GM03348 (cell line): ENCODE data around the gene WFDC1.
A peak's percentile ranks its signal among the peaks of the same experiment; 100 is the strongest.

ENCODE experiments used
- DNase-seq: peaks from one replicate; pipeline ENCODE4 v3.0.0; 2012; ENCODE audit warnings: low spot score

The WFDC1 gene, protein sequence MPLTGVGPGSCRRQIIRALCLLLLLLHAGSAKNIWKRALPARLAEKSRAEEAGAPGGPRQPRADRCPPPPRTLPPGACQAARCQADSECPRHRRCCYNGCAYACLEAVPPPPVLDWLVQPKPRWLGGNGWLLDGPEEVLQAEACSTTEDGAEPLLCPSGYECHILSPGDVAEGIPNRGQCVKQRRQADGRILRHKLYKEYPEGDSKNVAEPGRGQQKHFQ

DNA sequence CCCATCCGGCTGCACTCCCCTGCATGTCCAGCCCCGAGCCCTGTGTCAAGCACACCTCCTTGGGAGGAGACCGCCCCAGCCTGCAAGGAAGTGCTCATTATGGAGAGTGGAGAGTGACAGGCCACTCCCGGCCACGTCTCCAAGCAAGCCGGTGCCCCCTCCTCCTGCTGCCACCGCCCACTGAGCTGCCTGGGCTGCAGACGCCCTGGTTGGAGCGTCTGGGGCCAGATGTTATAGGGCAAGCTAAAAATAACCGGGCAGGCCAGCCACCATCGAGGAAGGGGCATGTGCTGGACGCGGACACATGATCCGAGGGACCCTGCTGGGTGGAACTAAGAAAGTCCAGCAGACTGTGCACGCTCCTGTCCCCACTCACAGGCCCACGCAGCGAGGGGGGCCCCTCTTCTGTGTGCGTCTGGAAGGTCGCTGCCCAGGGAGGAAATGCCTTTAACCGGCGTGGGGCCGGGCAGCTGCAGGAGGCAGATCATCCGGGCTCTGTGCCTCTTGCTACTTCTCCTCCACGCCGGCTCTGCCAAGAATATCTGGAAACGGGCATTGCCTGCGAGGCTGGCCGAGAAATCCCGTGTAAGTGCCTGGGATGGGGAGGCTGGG lies at the start of gene WFDC1:
Gene WFDC1, plus strand, starts transcription at position 348 of the 612 bp plus-strand sequence. Its CDS starts 94 bp downstream, at position 442.
- peak; percentile 65 for DNase-seq

DNA sequence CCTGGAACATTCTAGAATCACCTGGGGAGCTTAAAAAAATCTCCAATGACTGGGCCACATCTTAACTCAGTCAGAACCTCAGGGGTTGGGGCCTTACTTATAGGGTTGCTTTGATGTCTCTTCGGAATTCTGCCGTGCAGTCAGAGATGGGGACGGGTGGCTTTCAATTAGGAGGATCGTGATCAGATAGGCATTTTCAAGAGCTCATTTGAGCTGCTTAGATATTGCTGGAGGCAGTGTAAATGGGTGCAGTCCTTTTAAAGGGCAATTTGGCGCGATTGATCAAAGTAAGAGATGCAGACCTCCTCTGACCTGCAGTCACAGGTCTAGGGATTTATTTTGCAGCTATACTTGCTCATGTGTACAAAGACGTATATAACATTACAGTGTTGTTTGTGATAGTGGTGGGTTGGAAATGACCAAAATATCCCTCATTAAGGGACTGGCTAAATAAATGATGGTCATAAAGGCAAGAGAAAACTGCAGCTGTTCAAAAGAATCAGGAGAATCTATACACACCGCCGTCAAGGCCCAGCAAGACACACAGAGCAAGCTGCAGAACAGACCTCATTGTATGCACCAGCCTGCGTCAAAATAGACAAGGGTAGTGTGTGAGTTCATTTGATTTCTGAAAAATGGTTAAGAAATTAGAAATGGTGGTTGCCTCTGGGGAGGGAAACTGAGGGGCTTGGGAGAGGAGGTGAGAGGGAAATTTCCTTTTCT lies 48.6 kb upstream of the WFDC1 start:
- no peak for DNase-seq

DNA sequence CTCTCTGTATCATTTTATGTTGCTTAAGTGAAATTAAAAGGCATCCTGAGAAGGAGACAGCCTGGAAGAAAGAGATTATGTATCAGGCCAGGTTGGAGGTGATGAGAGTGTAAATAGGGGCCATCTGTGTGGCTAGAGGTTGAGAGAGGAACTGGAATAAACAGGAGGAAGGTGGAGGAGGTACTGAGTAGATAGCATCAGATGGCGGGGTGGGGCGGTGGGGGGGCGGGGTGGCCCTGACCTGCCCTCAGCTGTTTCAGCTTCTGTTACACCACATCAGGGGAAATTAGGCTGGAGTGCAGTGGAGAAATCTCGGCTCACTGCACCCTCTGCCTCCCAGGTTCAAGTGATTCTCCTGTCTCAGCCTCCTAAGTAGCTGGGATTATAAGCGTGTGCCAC lies 48.0 kb upstream of the WFDC1 start:
- DNase-seq, result no peak

DNA sequence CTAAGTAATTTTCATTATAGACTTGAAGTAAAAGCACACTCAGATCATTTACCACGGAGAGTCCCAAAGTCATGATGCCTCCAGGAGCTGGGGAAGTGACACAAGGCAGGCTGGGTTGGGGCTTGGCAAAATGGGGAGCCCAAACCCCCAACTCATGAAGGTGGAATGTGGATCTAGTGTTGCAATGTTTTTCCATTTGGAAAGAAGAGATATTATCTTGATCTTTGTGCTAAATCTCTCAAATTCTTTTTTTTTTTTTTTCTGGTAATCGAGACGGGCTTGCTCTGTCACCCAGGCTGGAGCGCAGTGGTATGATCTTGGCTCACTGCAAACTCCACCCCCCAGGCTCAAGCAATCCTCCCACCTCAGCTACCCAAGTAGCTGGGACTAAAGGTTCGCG lies 47.3 kb upstream of the WFDC1 start:
- no peak for DNase-seq

DNA sequence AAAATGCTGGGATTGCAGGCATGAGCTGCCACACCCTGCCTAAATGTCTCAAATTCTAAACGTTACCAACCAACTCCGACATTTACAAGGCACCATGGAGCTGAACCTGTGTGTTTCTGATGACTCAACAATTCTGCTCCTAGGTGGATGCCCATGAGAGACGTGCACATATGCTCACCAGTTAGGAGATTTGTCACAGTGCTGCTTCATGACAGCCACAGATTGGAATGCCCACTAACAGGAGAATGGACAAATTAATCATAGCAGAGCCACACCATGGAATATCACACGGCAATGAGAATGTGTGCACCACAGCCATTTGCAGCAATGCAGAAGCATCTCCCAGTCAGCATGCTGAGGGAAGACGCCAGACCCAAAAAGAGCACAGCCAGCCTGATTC lies 46.8 kb upstream of the WFDC1 start:
- no peak for DNase-seq

DNA sequence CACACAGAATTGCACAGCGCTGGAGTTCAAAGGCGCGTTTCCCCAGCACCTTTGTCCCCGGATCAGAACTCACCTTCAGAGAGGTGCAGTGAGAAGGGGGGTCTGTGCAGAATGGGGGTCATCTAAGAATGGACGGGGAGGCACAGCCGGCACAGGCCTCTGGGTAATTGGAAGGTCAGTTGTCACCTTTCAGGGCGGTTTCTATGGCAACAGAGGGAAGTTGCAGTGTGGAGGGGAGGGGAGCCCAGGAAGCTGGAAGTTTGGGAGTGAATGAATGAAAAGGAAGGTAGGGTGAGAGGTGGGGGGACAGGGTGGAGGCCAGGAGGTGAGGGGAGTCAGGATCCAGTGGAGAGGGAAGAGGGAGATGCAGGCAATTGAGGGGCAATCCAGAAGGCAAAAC lies 42.5 kb upstream of the WFDC1 start:
- no peak for DNase-seq

DNA sequence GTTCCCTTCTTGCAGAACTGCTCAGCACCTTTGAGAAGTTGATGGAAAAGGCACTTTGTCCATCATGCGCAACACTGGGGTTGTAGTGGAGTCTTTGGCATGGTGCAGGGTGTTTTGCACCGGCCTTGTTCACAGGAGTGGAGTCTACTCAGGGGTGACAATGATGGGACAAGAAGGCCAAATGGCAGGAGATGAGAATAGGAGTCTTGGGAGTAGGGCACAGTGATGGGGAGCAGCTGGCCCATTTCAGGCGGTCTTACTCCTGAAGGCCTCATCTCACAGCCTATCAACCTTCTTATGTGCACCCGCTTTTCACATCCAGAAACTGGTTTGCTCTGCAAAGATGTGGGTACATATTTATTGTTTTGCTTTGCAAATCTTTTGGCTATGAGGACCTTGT lies 41.5 kb upstream of the WFDC1 start:
- DNase-seq, result no peak

DNA sequence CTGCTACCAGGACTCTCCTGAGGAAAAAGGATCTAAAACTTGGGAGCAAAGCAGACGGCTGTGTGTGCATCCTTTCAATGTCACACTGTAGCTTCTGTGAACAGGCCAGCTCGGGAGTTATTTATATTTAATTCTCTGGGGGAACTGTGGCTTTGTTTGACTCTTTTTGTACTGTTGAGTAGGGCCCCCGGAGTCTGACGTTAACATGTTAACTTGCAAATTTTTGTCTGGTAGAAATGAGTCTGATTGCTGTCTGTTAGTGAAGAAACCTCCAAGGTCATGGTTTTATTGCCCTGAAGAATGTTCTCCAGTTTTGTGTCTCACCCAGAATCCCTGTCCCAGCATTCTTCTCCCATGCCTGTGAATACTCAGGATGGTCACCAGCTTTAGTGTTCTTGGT lies 40.6 kb upstream of the WFDC1 start:
- no peak for DNase-seq

DNA sequence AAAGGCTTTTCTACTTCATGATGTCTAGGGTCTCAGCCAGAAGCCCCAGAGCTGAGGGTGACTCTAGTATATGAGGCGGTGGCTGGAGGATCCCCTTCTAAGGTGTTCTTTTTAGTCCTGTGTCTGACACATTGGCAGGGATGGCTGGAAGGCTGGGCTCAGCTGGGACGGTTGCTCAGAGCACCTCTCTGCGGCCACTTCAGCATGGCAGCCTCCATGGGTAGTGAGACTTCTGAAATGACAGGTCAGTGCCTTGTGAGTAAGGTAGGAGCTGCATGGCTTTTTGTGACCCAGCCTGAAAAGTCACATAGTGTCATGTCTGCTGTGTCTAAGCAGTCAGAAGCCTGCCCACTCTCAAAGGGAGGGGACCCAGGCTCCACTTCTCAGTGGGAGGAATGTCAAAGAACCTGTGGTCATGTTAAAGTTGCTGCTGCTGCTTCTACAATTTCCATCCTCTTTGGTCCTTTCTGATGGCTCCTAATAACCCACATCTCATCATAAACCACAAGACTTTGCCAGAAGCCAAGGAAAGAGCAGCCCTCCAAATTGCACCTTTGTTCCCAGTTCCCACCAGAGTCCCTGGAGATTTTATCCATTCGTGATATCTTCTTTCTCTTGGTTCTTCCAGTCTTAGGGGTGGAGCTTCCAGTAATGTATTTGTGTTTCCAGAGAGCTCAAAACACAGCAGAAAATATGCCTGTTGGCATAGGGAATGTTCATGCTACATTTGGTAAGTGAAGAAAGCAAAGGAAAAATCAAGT lies 39.4 kb upstream of the WFDC1 start:
- no peak for DNase-seq

DNA sequence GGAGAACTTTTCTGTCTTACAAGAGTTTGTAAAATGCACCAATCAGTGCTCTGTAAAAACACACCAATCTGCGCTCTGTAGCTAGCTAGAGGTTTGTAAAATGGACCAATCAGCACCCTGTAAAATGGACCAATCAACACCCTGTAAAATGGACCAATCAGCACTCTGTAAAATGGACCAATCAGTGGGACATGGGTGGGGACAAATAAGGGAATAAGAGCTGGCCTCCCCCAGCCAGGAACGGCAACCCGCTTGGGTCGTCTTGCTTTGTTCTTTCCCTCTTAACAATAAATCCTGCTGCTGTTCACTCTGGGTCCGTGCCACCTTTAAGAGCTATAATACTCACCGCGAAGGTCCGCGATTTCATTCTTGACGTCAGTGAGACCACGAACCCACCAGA lies 36.4 kb upstream of the WFDC1 start:
- DNase-seq, result no peak

DNA sequence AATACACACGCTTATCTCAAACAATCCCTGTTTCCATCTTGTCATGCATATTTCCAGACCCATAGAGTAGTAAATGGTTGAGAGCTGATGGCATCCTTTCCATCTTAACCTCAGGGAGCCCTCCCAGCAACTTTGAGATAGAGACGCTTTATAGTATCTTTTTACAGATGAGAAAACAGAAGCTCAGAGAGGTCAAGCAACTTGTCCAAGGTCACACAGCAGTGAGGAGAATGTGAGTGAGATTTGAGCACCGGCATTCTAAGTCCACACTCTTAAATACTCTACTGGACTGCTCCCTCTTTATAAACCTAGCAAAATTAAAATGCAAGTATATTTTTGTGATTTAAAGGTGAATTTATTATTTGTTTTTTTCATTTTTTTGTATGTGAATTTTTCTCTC lies 35.0 kb upstream of the WFDC1 start:
- no peak for DNase-seq

DNA sequence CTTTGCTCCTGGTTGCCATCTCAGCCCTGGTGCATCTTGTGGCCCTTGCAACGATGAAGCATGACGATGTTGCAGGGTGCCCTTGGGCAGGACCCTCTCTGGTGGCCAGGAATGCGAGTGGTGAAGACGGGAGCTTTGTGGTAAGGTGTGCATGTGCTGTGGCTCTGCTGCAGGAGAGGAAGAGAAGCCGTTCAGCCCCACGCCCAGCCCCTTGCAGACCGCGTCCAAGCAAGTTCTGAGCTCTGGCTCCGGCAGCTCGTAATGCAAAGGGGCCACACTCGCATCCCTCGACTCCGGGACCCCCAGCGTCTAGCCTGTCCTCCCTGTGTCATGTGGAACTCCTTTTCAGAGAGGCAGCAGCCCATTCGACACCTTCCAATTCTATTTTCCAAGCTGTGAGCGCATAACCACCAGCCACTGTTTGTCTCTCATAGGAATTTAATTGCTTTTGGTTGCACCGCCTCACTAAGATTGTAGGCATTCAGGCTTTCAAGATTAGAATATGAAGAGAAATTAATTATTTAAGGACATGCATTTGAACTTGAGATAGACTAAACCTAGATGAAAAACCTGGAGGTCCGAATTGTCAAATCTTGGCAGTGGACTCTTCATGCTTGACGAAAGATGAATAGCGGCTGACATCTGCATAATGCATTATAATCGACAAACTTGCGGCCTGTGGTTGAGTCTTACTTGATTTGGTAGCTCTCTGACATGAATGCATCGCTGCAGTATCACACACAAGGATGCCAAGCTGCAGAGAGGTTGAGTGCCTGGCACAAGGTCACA lies 33.7 kb upstream of the WFDC1 start:
- DNase-seq, result no peak

DNA sequence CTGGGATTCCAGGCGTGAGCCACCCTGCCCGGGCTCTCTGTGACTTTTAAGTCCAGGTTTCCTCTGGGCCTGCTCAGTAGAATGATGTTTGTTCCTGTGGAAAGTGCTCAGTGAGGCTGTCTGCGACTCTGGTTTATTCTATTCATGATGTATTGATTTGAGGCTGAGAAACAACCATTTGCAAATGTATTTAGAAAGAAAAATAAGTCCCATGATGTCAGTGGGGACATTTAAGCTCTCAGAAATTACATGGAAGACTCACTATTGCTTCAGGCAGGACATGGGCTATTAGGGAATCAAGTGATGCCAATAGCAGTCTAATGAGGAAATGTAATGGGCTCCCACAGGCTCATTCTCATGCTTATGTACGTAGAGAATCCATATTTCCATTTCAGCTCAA lies 32.6 kb upstream of the WFDC1 start:
- DNase-seq, result no peak

DNA sequence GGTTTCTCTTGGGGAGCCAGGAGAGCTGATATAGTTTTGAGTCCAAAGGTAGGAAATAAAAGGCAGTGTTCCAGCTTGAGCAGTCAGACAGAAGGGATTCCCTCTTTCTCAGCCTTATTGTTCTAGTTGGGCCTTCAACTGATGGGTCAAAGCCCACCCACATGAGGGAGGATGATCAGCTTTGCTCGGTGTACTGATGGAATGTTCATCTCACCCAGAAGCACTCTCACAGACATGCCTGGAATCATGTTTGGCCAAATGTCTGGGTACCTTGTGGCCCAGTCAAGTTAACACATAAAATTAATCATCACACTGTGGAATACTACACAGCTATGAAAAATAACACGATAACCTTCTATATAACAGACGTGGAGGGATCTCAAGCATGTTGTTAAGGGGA lies 31.7 kb upstream of the WFDC1 start:
- DNase-seq, result no peak

DNA sequence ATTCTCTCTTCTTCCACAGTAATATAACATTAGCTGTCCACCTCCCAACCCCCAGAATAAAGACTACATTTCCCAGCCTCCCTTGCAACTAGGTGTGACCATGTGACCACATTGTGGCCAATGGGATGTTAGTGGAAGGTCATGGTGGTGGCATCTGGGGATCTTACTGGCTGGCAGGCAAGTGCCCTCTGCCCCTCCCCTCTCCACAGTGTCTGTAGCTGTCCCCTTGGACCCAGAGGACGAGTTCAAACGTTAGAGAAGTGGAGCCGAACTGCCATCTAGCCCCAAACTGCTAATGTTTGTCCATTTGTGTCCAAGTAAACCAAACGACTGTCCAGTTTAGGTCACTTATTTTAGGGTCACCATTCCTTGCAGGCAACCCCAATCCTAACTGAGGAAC lies 28.2 kb upstream of the WFDC1 start:
- DNase-seq, result peak; percentile 44

DNA sequence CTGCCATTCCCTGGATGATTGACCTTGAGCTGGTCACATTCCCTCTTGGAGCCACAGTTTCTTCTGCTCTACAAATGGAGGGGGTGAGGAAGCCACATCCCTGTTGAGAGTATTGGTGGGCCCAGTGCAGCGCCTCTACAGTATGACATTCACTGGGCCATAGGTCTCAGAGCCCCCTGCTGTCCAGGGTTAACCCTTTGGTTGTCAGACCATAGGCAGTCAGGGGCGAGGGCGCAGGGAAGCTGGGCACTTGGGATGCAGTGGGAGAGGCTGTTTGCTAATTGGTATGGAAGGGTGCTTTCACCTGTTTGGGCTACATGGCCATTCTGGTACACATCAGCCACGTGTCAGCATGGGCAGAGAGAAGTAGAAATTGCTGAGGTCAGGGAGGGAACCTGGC lies 27.3 kb upstream of the WFDC1 start:
- no peak for DNase-seq

DNA sequence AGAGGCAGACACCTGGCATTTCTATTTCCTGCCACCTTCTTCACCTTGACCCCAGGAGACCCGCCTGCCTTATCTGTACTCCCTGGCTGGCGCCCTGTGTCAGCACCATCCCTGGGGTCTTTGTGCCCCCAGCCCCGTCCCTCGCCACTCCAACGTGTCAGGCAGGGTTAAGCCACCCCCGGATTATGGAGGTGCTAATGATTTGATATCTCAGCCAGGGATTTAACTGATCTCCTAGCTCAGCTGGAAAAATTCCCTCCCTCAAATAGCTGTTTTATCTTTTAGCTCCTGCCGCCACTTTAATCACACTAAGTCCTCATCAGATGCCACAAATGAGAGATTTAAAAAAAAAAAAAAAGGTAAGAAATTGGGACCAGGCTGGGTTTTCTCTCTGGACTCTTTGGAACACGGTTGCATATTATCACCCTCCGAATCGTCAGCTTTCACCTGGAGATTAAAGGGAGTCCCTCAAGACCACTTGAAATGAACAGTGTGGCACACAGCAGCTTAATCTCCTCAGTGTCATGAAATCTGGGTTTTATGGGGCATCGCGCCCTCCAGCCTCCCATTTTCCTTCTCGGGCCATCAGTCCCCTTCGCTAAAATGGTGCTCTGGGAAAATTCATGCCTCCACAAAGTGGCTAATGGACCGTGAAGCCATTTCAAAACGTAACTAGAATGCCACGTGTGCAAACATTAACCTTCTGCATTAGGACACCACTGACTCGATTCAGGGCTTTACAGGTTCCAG lies 26.2 kb upstream of the WFDC1 start:
- DNase-seq, result no peak

DNA sequence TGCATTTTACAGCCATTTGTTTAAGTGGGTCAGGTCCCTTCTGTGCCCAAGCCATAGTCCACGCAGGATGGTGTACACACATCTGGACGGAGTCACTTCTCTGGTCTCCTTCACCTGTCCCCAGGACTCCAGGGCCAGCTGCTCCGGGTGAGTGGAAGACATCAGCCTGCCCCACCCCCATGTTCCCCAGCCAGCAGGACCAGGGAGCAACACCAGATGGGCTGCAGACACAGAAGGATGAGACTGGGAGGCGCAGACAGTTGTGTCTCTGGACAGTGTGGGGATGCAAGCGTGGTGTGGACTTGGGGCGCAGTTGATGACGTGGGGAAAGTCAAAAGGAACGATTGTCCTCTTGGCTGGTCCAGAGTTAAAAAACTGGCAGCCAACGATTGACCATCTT lies 24.6 kb upstream of the WFDC1 start:
- DNase-seq, result no peak

DNA sequence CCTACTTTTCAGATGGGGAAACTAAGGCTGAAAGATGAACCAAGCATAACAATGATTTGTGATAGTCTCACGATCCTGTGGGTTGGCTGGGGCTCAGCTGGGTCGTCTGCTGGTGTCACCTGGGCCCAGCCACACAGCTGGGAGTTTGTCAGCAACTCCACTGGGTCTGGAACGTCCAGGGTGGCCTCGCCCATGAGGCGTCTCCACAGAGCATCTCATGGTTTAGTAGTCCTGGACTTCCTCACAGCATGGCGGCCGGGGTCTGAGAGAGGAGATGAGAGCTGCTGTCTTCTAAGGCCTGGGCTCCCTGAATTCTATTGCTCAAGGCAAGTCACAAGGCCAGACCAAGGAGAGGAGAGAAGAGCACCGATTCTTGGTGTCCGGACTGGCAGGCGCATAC lies 24.1 kb upstream of the WFDC1 start:
- no peak for DNase-seq

DNA sequence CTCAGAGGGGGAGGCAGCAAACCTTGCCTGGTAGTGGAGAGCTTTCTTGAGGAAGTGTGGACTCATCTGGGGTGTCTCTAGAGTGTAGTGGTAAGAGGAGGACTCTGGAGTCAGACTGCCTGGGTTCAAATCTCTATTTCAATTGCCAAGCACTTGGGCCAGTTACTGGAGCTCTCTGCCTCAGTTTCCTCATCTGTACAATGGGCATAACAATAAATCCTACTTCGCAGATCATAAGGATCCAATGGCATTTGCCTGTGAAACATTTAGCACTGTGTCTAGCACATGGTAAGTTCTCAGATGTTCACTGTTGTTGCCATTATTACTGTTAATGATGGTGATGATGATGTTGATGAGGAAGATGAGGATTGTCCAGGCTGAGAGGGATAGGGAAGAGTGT lies 23.6 kb upstream of the WFDC1 start:
- DNase-seq, result no peak

DNA sequence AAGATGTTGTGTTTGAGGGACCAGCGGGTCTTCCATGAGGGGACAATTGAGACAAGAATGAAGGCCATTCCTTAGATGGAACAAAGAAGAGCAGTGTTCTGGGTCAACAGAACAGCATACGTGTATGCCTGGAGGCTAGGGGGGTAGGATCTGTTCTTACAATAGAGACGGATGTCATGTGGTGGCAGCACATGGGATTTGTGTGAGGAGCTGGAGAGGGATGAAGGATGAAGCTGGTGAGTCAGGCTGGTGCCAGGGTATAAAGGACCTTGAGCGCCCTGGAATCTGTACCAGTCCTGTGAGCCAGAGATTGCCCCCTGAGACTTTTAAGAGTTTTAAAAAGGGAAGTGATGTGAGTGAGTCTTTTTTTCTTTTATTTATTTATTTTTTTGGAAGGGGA lies 22.8 kb upstream of the WFDC1 start:
- DNase-seq, result no peak
